Erythroblast (primary cell): ENCODE results near the gene ZNF687.

Source experiments
- GATA1 ChIP-seq: IDR thresholded peaks from 2 replicates; pipeline ENCODE4 v1.6.1; 2011; ENCODE audit warnings: low read depth, mild to moderate bottlenecking, control low read depth, low read length, moderate library complexity
- POLR2A ChIP-seq: IDR thresholded peaks from 2 replicates; pipeline ENCODE4 v1.6.1; 2011; ENCODE audit warnings: mild to moderate bottlenecking, low read length

DNA sequence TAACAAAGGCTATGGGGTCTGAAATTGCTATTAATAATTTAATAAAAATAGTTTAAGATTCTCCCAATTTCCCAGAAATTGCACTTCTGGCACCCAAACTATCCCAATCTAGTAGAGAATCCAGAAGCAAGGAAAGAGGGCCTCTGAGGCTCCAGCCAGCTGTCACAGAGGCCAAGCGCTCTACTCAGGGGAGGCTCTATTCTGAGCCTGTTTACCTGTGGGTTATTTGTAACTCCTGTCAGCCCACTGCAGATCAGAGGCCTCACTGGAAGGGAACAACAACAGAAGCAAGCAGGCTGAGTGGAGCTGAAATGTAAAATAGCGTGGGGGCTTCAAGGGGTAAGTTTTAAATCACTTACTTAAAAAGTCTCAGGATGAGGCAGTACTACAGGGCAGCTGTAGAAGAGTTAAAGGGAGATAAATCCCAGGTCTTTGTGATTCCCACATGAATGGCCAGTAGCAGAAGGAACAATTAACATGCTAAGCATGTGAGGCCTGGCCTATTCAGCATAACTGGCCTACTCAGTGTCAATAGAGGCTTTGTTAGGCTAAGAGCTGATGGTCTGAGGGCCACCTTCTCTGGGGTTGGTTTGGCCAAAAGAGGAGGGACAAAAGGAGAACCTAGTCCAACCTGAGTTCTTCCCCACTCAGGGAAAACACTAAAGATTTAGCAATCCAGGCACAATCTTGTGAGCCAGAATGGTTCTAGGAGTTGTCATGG is 12.8 kb downstream of the ZNF687 start:
- TF ChIP-seq POLR2A (no peak), GATA1 (no peak)
